Endothelial cell (in vitro differentiated cells): ENCODE results near the gene APH1B. TPM values are rescaled to one million over a fixed set of nuclear protein-coding genes. Genes with fewer than 3 reads are reported as not detected.

Source experiments
- DNase-seq: peaks from one replicate; pipeline ENCODE4 v3.0.0; 2021; ENCODE audit warnings: low spot score
- H3K27ac Mint-ChIP-seq: one replicate; pipeline ENCODE4 v1.8.0; 2021; ENCODE audit warnings: mixed read lengths, inconsistent platforms; ENCODE audit not compliant: unreplicated experiment
- H3K27me3 Mint-ChIP-seq: one replicate; pipeline ENCODE4 v1.8.0; 2021; ENCODE audit warnings: mild to moderate bottlenecking, moderate library complexity, mixed read lengths, inconsistent platforms; ENCODE audit not compliant: unreplicated experiment
- H3K36me3 Mint-ChIP-seq: one replicate; pipeline ENCODE4 v1.8.0; 2021; ENCODE audit warnings: mild to moderate bottlenecking, low read depth, mixed read lengths, inconsistent platforms; ENCODE audit not compliant: unreplicated experiment
- H3K4me1 Mint-ChIP-seq: one replicate; pipeline ENCODE4 v1.8.0; 2021; ENCODE audit warnings: mild to moderate bottlenecking, mixed read lengths, inconsistent platforms; ENCODE audit not compliant: unreplicated experiment
- H3K4me3 Mint-ChIP-seq: one replicate; pipeline ENCODE4 v1.8.0; 2021; ENCODE audit warnings: mild to moderate bottlenecking, mixed read lengths, inconsistent platforms; ENCODE audit not compliant: unreplicated experiment
- H3K9me3 Mint-ChIP-seq: one replicate; pipeline ENCODE4 v1.8.0; 2021; ENCODE audit warnings: mixed read lengths, inconsistent platforms; ENCODE audit not compliant: unreplicated experiment
- total RNA-seq: library from RNA; stranded (reverse); fragmentation: NEBNext Ultra II Directional; extraction: Animal tissue kit (Norgen Biotek cat#: 25700); gene quantifications from one replicate; pipeline ENCODE4 v1.2.1, GENCODE V29; 2021; ENCODE audit not compliant: unreplicated experiment
- TF ChIP-seq, protein P1 (sequence below): fragments of 200-600 bp; sonication (generic); IDR thresholded peaks from one replicate; pipeline ENCODE4 v1.5.0; 2021; ENCODE audit warnings: antibody characterized with exemption; ENCODE audit not compliant: unreplicated experiment

The APH1B gene
- total RNA-seq, 1 donor from 2014 or later: 26.3 TPM

DNA sequence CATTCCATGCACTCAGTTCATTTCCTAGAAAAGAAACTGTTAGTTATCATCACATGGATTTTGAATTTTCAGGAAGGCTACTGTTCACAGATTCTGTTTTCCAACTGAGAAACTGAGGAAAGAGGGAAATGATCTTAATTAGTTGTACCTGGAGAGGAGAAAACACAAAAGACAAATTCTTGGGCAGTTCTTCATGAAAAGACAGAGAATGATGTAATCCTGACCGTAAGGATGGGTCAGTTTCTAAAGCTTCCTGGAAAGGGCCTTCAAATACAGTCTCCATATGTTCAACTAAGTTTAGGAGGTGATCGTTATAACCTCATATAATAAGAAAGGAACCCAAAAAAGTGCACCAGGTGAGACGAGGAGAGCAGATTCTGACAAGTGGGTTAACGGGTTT is 59.6 kb downstream of the APH1B start:
- Mint-ChIP-seq H3K4me1 (peaks cover under 1% of the 10 kb centered on the region), H3K36me3 (no peaks in the 10 kb centered on the region), H3K27me3 (no peaks in the 10 kb centered on the region), H3K9me3 (no peaks in the 10 kb centered on the region), H3K4me3 (no peak overlapping the region), H3K27ac (no peak overlapping the region)
- TF ChIP-seq, protein P1, sequence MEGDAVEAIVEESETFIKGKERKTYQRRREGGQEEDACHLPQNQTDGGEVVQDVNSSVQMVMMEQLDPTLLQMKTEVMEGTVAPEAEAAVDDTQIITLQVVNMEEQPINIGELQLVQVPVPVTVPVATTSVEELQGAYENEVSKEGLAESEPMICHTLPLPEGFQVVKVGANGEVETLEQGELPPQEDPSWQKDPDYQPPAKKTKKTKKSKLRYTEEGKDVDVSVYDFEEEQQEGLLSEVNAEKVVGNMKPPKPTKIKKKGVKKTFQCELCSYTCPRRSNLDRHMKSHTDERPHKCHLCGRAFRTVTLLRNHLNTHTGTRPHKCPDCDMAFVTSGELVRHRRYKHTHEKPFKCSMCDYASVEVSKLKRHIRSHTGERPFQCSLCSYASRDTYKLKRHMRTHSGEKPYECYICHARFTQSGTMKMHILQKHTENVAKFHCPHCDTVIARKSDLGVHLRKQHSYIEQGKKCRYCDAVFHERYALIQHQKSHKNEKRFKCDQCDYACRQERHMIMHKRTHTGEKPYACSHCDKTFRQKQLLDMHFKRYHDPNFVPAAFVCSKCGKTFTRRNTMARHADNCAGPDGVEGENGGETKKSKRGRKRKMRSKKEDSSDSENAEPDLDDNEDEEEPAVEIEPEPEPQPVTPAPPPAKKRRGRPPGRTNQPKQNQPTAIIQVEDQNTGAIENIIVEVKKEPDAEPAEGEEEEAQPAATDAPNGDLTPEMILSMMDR: no peak
- no peak for DNase-seq

DNA sequence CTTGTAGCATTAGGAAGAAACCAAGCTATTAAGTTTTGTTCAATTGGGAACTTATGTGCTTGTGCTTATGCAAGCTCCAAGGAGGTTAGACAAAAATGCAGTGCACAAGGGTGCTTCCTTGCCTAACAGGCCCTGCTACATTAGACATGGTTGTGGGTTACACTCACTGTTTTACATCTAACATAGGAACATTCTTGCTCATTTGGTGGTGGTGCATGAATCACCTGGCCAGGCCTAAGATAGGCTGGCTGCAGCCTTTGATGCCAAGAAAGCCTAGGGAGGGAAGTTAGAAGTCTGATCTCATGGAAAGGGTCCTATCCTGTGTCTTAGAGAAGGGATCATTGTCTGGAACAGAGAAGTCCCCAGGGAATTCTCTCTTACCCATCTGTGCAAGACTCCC is 60.8 kb downstream of the APH1B start:
- Mint-ChIP-seq H3K4me3 (no peak overlapping the region), H3K27ac (no peak overlapping the region), H3K36me3 (no peaks in the 10 kb centered on the region), H3K9me3 (no peaks in the 10 kb centered on the region), H3K4me1 (peaks cover 4% of the 10 kb centered on the region), H3K27me3 (no peaks in the 10 kb centered on the region)
- TF ChIP-seq, protein P1: no peak
- DNase-seq: no peak

DNA sequence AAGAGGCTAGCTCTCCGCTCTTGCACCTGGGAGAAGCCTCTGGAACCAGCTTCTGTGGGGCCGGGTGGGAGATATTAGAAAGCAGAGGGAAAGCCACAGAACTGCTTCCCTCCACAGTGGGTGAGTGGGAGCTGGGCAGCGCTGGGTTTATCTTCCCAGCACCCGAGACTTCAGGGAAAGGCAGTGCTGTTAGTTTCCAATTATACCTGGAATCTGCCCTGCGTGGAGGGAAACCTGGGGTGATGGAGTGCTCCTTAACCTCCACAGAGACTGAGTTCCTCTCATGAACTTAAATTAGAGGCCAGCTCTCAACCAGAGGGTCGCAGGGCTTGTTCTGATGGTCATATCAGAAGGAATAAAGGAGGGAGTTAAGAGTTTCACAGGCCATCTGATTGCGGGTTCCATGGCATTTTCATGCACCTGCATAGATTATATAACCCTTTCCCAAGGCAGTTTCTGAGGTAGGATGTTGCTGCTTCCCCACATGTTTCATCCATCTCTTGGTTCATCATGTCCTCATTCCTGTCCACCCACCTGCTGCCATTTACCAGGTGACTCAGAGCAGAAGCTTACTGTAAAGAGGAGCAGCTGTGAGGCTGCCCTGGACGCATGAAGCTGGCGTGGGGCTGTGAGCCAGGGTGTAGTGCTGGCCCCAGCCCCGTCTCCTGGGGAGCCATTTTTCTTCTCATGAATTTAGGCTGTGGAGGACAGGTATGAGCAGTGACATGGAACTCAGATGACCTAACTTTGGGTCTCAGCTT is 61.8 kb downstream of the APH1B start:
- TF ChIP-seq, protein P1: no peak
- Mint-ChIP-seq H3K9me3 (no peaks in the 10 kb centered on the region), H3K36me3 (no peaks in the 10 kb centered on the region), H3K27me3 (no peaks in the 10 kb centered on the region), H3K4me3 (no peak overlapping the region), H3K4me1 (peaks cover 7% of the 10 kb centered on the region), H3K27ac (no peak overlapping the region)
- DNase-seq: no peak

DNA sequence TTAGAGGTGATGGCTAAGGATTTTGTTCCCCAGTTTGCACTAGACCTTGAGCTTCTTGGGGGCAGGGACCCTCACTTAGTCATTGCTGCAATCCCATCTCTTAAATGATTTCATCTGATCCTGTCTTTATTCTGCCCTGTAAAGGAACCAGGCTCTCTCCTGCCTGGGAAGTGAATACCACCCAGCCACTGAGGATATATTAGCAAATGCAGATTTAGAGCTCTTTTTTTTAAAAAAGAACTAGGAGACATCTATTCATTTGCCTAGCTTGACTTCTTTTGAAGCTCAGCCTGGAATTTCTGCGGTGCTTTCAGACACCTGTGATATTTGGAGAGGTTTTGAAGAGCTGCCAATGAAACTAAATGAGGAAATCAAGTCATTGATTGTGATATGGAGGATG is 62.4 kb downstream of the APH1B start:
- no peak for DNase-seq
- TF ChIP-seq, protein P1: no peak
- no peaks in the 10 kb centered on the region for H3K36me3 Mint-ChIP-seq
- H3K4me3 Mint-ChIP-seq: no peak overlapping the region
- H3K4me1 Mint-ChIP-seq: peaks cover 8% of the 10 kb centered on the region
- no peaks in the 10 kb centered on the region for H3K9me3 Mint-ChIP-seq
- no peak overlapping the region for H3K27ac Mint-ChIP-seq
- H3K27me3 Mint-ChIP-seq: no peaks in the 10 kb centered on the region

DNA sequence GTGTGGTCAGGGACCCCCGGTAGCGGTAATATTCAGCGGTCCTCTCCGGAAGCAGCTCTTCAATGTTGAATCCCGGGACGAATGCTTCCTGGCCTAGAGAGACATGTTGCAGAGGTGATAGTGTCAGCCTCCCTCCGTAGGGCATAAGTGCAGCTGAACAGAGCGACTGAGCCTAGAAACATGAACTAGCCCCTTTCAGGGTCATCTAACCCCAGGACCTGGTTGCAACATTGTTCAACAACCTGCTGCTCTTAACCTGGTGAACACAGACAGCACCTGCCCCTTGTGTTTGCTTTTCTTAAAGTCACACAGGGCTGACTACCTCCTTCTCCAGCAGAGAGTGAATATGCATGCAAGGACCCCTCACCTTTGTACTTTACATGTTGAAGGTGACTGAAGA is 62.9 kb downstream of the APH1B start:
- TF ChIP-seq, protein P1: no peak
- DNase-seq: no peak
- Mint-ChIP-seq H3K4me3 (no peak overlapping the region), H3K27me3 (no peaks in the 10 kb centered on the region), H3K36me3 (no peaks in the 10 kb centered on the region), H3K9me3 (no peaks in the 10 kb centered on the region), H3K4me1 (peaks cover 8% of the 10 kb centered on the region), H3K27ac (no peak overlapping the region)
